DND-41 (cell line): ENCODE data around the gene KIFC3.

Source experiments
- CTCF ChIP-seq: IDR thresholded peaks from 2 replicates; pipeline ENCODE4 v1.5.1; 2012; ENCODE audit warnings: borderline replicate concordance, low read length, moderate library complexity, mild to moderate bottlenecking; ENCODE audit not compliant: poor library complexity, severe bottlenecking; ENCODE audit errors: extremely low read depth
- EZH2 ChIP-seq: IDR thresholded peaks from 3 replicates; pipeline ENCODE4 v1.6.1; 2012; ENCODE audit warnings: borderline replicate concordance, low read depth, mild to moderate bottlenecking, moderate library complexity, low read length, inconsistent platforms; ENCODE audit not compliant: severe bottlenecking

GRCh38 chr16:57834936-57835335 is 32.6 kb upstream of the KIFC3 start:
- TF ChIP-seq CTCF (no peak), EZH2 (no peak)
